Inflammatory macrophage (primary cell): ENCODE data around the gene FBRSL1.
"Not testable (repeated sequence)": the region's sequence is repeated elsewhere in the genome, so short reads cannot be mapped to it uniquely, and the experiment has no call there.

Experiments
- DNase-seq, 2 donors: peaks; one replicate each; pipeline ENCODE4 v3.0.0-alpha.2; 2020 to 2022

Gene FBRSL1

DNA sequence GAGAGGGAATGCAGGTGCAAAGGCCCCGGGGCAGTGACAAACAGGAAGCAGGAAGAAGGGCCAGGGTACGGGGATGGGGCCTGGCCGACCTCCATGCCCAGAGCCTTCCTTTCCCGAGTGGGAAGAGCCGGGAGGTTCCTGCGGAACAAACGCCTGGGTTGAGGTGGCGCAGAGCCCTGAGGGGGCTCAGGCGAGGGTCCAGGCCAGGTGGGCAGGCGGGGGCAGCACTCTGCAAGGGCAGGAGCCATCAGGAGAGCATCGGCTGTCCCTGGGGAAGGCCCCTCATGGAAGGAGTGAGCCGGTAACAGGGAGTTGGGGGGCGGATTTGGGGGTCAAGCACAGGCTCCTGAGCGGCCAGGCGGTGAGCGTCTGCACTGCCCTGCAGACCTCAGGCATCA is 18.1 kb upstream of the FBRSL1 start:
- no peak for DNase-seq

DNA sequence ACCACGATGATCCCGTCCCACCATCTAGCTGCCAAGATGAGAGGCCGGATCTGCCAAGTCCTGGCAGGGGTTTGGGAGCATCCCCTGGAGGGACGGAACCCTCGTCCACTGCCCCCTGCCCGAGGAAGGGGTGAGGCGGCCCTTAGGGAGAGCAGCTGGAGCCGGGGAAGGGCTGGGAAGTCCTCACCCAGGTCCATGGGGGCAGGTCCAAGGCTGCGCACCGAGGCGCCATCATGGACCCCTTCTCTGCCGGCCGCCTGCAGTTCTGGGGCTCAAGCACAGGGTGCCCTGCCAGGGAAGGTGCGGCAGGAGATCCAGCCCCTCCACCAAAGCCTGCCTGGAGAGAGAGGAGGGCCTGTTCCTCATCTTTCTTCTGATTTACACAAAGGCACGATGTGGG is 17.6 kb upstream of the FBRSL1 start:
- DNase-seq, result no peak

DNA sequence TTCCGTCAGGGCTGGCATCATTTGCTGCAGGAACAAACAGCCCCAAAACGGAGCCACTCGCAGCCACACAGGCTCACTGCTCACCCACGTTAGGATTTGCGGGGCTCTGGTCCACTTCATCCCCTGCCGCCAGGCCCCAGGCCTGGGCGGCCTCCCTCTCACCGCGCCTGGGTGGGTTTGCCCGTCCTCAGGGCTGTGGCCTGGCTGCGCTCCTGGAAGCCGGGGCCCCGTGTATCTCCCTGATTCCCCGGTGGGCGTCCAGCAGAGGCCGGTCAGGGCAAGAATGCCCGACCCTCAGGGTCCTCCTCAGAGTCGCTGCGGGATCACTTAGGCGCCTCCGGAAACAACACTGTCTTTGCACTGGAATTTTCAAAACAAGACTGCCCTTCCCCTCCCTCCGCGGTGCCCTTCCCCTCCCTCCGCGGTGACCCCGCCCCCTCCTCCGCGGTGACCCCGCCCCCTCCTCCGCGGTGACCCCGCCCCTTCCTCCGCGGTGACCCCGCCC is 15.7 kb upstream of the FBRSL1 start:
- no peak for DNase-seq

DNA sequence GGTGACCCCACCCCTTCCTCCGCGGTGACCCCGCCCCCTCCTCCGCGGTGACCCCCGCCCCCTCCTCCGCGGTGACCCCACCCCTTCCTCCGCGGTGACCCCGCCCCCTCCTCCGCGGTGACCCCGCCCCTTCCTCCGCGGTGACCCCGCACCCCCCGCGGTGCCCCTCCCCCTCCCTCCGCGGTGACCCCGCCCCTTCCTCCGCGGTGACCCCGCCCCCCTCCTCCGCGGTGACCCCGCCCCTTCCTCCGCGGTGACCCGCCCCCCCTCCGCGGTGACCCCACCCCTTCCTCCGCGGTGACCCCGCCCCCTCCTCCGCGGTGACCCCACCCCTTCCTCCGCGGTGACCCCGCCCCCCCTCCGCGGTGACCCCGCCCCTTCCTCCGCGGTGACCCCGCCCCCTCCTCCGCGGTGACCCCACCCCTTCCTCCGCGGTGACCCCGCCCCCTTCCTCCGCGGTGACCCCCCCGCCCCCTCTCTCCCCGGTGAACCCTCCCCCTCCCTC is 15.1 kb upstream of the FBRSL1 start:
- DNase-seq, result not testable (repeated sequence)

DNA sequence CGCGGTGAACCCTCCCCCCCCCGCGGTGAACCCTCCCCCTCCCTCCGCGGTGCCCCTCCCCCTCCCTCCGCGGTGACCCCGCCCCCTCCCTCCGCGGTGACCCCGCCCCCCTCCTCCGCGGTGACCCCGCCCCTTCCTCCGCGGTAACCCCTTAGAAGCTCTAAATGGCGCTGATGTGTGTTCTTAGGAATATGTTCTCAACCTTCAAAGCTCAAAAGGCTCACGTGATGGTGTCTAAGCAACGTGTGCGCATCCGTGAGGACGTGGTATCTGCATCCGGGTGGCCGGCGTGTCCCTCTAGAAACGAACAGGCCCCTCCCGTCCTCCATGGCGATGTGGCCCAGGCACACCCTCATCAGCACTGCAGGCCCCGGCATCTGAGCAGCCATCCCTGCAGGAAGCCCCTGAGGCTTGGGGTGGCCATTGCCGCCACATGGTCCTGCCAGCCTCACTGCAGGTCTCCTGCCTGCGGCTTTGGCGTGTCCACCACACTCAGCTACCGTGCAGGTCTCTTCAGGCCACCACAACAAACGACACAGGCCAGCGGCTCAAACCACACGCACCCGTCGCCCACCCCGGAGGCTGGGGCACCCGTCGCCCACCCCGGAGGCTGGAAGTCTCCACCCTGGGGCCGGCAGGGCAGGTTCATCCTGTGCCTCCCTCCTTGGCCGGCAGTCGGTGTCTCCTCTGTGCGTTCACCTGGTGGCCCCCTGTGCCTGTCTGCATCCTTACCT is 14.5 kb upstream of the FBRSL1 start:
- DNase-seq, result no peak

DNA sequence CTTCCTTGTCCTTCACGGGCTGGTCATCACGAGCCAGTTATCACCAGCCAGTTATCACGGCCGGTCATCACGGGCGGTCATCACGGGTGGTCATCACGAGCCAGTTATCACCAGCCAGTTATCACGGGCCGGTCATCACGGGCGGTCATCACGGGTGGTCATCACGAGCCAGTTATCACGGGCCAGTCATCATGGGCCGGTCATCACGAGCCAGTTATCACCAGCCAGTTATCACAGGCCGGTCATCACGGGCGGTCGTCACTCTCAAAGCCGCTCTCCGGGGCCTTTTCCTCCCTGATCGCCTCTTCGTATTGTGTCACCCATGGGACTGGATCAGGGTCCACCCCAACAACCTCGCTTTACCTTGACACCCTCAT is 13.9 kb upstream of the FBRSL1 start:
- DNase-seq, result no peak

DNA sequence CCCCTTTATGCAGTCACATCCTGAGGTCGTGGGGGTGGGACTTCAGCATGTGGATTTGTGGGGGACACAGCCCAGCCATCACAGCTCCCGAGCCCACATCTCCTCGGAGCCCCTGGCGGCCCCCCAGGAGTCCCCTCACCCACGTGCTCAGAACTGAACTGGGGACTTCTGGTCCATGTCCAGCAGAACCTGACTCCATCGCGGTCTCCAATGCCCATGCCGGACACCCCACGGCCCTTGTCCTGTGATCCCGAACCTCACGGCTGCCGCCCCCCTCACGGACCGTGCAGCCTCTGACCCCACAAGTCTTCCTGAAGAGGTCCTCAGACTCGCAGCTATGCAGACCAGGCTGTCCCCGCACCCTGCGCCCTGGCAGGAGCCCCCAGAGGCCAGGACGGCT is 13.5 kb upstream of the FBRSL1 start:
- no peak for DNase-seq

DNA sequence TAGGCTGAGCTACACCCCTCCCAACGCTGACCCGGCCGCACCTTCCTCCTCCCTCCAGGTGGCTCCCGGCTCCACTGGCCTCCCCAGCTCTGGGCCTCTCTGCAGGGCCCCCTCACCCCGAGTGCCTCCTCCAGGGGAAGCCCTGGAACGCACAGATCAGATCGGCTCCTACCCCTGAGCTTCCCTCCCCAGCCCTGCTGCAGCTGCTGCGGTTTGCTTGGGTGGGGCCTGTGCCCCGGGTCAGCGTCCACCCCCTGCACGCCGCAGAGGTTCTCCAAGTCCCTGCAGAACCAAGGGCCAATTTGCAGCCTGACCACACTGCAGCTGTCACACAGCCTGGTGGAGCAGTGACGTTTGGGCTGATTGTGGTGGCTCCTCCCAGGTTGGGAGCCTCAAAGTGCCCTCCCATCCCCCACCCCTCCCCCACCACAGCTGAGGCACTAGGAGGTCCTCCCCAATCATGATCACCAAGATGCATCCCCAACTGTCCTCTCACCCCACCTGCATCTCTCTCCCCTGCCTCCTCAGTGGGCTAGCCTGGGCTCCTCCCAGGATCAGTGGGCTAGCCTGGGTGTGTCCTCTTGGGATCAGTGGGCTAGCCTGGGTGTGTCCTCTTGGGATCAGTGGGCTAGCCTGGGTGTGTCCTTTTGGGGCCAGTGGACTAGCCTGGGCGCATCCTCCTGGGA is 12.8 kb upstream of the FBRSL1 start:
- peak; percentile 33 to 38 for DNase-seq

DNA sequence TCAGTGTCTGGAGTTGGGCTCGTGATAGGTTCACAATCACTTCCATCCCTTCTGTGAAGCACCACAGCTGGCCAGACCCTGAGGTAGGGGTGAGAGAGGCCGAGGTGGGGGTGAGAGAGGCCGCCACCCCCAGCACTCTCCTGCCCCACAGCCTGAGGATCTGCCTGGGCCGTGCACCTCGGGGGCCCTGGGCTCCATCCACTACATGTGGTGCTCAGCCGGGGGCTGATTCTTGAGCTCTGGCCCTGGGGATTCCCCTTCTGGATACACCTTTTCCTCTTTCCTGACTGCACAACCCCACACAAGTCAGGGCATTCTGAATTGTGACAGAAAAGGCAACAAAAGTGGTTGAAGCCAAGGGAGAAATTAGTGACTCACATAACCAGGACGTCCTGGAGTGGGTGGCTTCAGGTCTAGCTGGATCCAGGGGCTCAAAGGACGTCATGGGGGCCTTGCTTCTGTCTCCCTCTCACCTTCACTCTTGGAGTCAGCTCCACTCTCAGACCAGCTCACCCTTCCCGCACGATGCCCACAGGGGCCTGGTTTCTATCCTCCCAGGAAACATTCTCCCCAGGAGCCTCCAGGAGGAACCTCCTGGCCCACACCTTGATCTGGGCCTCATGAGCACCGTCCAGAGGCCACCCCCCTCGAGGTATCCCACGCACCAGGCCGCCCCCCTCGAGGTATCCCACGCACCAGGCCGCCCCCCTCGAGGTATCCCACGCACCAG is 12.1 kb upstream of the FBRSL1 start:
- no peak for DNase-seq

DNA sequence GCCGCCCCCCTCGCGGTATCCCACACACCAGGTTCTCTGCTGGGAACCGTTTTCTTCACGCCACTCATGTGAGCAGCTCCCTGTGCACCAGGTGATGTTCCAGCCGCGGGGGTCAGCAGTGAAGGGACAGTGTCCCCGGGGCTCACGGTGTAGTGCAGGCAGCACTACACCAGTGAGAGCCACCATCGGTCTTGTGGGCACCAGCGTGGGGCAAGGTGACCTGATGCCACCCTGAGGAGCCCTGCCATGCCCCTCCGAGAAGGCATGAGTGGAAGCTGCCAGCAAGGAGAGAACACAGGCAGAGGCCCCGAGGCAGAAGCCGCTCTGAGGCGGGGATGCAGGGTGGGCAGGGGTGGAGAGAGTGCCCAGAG is 11.5 kb upstream of the FBRSL1 start:
- DNase-seq, result no peak

DNA sequence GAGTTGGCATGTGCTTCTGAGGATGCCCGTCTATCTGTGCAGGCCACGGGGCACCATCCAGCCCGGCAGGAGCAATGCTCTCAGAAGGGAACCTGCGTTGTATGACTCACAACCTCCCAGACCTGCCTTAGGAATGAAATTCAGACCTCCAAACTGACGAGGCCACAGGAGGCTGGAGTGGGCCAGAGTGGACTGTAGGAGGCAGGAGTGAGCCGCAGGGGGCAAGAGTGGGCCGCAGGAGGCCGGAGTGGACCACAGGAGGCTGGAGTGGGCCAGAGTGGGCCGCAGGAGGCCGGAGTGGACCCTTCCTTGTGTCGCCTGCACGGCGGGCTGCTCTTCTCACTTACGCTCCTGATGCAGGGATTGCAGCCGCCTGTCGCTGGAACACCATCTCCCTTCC is 11.1 kb upstream of the FBRSL1 start:
- no peak for DNase-seq

DNA sequence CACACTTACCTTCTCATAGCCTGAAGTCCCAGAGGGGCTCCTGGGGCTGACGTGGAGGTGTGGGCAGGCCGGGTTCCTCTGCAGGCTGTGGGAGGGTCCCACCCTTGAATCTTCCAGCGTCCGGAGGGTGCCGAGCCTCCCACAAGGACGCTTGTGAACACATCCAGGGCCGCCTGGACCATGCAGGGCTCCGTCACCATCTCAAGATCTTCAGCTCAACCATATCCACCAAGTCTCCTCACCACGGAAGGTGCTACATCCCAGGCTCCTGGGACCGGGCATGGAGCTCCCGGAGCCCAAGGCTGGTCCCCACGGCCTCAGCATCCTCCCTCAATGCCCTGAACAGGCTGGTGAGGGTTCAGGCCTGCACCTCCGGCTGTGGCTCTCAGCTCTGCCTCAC is 10.7 kb upstream of the FBRSL1 start:
- DNase-seq, result no peak

DNA sequence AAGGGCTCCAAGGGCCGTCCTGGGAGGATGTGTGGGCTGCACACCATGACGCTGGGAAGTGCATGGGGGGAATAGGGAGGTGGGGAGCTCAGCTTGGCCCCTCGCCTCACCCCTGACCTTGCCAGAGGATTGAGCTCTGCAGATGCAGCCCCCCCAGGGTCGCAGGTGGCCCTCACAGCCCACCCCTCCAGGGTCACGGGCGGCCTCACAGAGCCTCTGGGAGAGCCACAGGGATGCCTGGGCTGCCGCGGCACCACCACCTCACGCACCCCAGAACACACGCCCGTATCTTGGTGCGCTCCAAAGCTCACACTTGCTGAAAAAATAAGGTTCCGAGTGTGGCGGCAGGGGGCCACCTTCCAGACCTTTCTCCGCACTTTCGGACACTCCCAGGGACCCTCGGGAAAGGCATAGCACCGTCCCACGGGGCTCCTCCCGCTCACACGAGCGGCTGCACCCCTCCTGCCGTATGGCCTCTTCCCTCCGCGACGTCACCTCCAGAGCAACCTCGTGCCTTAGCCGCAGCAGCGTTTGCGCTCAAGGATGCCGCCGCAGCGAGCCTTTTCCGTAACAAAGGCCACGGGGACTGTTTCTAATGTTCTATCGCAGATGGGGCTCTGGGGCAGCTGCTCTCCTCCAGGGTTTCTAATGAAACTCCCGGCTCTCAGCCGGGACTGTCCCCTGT is 9.9 kb upstream of the FBRSL1 start:
- DNase-seq, result no peak

DNA sequence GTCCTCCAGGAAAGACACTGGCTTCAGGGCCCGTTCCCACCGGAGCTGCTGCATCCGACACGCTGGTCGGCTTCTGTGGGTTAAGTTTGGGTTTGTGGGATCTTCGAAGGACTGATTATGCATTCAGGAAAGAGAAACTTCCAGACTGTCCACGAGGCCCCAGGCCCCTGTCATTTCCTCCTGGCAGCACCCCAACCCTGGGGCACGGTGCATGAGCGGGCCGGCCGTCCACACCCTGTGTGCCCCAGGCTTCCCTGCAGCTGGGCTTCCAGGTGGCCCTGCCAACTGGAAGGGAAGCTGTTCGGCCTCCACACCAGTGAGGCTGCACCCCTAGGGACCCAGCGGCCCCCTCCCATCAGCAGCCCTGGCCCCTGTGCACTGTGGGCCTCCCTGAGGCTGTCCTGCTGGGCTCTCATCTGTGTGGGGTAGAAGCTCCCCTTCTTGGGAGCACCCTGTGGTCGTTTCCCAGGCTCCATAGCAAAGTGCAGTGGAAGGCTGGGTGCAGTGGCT is 9.3 kb upstream of the FBRSL1 start:
- no peak for DNase-seq

DNA sequence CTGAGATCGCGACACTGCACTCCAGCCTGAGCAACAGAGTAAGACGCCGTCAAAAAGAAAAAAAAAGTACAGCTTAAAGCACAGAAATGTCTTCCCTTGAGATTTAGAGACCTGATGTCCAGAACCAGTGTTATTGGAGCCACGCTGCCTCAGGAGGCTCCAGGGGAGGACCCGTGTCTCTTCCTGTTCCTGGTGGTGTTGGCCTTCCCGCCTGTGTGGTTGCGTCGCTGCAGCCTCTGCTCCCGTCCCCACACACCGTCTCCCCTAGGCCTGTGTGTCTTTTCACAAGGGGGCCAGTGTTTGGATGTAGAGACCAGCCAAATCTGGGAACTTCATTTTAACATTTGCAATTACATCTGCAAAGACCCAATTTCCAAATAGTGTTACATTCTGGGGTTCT is 8.6 kb upstream of the FBRSL1 start:
- peak; percentile 28 to 54 for DNase-seq

DNA sequence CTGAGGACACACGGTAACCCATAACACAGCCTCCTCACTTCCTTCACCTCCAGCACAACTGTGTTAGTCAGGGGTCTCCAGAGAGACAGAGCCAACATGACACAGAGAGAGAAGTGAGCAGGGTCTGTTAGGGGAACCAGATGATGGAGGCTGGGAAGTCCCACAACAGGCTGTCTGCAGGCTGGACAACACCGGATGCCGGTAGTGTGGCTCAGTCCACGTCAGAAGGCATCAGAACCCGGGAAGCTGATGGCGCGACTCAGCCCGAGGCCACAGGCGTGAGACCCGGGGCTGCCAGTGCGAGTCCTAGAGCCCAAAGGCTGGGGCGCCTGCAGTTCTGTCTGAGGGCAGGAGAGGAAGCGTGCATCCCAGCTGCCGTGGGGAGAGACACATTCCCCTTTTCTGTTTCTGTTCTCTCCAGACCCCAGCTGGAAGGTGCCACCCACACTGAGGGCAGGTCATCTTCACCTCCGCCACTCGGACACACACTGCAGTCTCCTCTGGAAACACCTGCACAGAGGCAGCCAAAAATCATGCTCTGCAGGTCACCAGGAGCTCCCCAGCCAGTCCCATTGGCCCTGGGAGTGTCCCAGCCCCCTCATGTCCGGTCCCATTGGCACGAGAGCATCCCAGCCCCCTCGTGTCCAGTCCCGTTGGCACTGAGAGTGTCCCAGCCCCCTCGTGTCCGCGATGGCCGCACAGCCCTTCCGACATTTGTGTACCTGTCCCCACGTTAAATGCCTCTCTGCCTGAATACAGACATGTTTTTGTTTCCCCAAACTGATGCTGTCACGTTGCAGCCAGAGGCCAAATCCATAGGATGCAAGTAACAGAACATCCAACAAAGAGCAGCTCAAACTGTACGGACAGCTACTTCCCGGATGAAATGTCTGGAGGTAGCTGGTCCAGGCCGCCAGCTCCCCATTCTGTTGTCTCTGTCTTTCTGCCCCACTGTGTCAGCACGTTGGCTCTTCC is 7.9 kb upstream of the FBRSL1 start:
- peak; percentile 22 to 42 for DNase-seq

DNA sequence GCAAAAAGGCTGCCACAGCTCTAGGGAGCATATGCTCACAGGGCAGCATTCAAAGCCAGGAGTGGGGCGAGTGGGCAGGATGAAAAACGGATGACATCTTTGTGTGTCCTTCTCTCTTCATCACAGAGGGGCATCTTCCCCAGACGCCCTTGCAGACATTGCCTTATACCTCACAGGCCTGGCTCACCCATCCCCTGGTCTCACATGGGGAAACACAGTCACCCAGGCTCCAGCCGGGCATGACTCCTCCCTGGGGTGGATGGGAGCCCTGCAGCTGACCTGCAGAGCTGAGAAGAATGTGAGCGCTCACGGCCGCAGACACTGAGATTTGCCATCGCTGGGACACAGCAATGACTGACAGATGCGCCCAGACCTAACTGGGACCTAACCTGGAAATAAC is 7.2 kb upstream of the FBRSL1 start:
- no peak for DNase-seq

DNA sequence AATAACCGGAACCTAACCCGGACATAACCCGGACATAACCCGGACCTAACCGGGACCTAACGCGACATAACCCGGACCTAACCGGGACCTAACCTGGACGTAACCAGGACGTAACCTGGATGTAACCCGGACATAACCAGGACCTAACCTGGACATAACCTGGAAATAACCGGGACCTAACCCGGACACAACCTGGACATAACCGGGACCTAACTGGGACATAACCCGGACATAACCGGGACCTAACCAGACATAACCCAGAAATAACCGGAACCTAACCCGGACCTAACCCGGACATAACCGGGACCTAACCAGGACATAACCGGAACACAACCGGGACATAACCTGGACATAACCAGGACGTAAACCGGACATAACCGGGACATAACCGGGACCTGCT is 6.7 kb upstream of the FBRSL1 start:
- DNase-seq, result no peak

DNA sequence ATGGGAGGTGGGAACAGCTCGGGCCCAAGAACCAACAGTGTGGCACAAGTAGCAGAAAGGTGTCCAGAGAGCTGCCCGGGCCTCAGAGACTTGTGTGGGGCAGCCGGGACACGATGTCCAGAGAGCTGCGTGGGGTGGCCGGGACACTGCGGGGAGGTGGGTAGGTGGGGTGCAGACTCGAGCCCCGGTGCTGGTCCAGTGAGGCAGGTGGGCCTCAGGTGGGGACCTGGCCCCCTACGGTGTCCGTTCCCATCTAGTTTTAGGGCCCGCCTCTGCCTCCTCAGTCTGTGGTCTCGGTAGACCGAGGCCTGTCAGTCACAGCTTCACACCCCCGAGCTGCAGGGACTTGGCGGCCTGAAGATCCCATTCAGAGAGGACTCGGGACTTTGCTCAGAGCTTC is 6.3 kb upstream of the FBRSL1 start:
- no peak for DNase-seq

DNA sequence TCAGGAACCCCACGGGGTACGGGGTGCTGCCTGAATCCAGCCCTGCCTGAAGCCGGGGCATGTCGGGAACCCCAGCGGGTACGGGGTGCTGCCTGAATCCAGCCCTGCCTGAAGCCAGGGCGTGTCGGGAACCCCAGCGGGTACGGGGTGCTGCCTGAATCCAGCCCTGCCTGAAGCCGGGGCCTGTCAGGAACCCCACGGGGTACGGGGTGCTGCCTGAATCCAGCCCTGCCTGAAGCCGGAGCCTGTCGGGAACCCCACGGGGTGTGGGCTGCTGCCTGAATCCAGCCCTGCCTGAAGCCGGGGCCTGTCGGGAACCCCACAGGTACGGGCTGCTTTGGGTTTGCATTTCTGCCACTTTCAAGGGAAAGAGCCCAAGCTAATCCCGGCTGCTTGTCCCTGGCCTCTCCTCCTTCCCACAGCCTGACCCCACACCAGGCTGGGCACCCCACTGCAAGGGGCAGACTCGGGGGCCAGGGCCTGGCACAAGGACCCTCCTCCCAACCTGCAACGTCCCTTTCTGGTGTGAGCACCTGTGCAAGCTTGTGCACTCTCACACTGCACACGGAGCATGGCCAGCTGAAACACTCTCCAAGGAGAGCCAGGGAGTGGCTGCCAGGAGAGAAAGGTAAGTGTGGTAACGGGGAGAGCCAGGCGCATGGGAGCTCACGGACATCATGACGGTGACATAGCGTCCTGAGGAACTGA is 5.6 kb upstream of the FBRSL1 start:
- no peak for DNase-seq

DNA sequence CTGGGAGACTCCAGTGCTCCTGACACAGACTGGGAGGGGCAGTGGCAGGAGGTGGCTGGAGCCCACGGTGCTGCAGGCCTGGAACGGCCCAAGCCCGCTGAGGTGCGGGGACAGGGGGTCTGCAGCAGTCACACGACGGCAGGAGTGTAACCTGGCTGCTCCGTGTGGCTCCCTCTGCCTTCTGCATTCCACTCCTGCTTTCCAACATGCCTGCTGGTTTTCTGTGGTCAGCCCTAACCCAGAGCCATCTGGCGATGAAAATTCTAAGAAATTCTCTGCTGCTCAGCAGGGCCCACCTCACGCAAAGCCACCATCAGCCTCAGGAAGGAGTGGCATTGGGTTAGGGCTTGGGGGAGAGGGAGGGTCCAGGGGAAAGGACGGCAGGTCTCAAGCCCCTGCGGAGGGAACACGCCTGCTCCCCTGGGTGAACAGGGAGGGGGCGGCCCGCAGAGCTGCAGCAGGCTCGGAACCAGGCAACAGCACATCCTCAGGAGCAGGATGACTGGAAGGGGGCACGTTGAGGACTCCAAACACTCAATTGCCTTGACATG is 5.0 kb upstream of the FBRSL1 start:
- DNase-seq, result no peak
